Renal pelvis (tissue), 4 donors: ENCODE data around the gene RAG2. TPM values are rescaled to one million over a fixed set of nuclear protein-coding genes. Genes with fewer than 3 reads are reported as not detected.
"Not testable (repeated sequence)": the region's sequence is repeated elsewhere in the genome, so short reads cannot be mapped to it uniquely, and the experiment has no call there.

ENCODE experiments used
- DNase-seq: peaks from one replicate; pipeline ENCODE4 v3.0.0-alpha.2; 2013
- polyA plus RNA-seq, 3 donors: library from polyadenylated mRNA; unstranded; fragments of 120-200 nt; gene quantifications; one replicate each; pipeline ENCODE4 v1.2.1, GENCODE V29; 2013; ENCODE audit not compliant: insufficient read length in 3 of 3

Gene RAG2
- polyA plus RNA-seq, 3 donors = 0.53 to 1.3 (median 0.94) TPM

- not testable (repeated sequence) for DNase-seq
These were observed 40.6 kb downstream of the RAG2 start for GRCh38 chr11:36557390-36557789.

DNA sequence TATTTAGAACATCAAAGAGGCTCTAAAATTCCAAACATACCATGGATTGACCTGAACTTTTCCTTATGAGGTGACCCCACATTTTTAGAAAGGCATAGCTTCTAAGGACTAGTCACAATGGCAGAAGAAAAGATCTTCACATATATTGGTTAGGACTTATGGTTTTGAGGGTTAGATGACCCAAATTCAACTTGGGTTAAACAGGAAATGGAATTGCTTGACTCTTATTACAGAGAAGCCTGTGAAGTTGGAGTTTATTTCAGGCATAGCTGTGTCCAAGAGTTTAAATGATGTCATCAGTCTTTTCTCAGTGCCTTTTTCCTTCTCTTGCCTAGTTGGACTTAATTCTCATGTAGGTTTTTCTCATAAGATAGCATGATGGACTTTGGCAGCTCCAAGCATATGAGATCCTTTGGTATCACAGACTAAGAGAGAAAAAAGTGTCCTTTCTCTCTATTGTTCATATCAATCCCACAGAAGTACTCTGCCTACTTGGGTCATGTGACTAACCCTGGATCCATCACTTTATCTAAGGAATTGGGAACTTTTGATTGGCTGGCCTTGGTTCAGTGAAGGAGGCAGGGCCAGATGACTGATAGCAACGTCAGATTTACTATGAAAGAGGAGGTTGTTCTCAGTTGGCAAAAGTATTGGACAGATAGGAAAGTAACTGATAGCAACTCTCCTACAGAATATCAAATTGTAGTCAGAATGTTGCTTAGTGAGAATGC is 47.5 kb downstream of the RAG2 start:
- no peak for DNase-seq

Other genes with a start within 250 kb of the RAG2 start
- gene TRAF6, start 88.0 kb downstream of the RAG2 start, polyA plus RNA-seq = 10 to 100 TPM; 15.0 to 18.2 (median 17.4) TPM
- 1 to 10 TPM; 2.7 to 3.7 (median 3.0) TPM for gene RAG1, start 30.2 kb downstream of the RAG2 start, polyA plus RNA-seq
- 10 to 100 TPM; 43.4 to 53.4 (median 44.7) TPM for gene IFTAP, start 3.7 kb downstream of the RAG2 start, polyA plus RNA-seq